ENCODE results near the gene USF3.

Gene USF3

GRCh38 chr3:113698213-113698742, 1.8 kb upstream of the USF3 start:
- no peak for DNase-seq

DNA sequence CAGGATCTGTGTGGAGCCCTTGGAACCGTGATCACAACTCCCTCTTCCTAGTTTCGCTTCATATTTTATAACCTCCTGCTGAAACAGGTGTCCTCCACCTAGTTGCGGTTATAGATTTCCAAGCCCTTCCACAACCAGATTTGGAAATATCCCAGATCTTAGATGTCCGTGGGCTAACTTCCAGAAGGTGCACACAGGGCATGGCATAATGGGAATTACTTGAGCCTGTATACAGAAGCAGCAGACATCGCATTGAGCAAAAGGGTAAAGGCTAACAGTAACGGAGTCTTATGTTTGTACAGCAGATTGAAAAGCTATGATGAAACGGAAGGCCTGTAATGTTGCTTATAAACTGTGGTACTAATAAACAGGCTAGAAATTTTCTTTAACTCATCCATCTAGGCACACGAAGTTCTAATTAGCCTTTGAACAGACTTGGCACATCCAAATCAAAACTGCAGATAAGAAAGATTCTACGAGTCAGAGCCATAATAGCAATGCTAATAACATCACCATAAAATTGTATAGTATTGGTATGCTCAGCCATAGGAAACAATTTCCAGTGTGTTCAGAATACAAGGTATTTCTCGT, 1.2 kb upstream of the USF3 start:
- no peak for DNase-seq

GRCh38 chr3:113696658-113697499, 437 bp upstream of the USF3 start:
- DNase-seq: peak; percentile 100

DNA sequence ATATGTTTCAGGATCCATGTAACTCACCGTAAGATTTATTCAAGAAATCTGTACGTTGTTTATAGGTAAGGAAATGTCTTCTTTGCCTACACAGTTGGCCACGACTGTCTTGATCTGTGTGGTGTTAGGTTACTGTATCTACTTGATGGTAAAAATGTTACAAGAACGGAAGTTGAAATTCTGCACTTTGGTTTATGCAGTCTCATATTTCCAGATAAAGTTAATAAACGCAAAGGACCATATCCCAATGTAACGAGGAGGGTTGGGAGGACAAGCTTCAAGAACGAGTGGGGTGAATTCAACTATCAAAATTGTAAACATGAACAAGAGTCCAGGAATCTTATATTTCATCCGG, 1.0 kb downstream of the USF3 start:
- DNase-seq: no peak

- no peak for DNase-seq
These were observed 6.0 kb downstream of the USF3 start for GRCh38 chr3:113690482-113690881.

DNA sequence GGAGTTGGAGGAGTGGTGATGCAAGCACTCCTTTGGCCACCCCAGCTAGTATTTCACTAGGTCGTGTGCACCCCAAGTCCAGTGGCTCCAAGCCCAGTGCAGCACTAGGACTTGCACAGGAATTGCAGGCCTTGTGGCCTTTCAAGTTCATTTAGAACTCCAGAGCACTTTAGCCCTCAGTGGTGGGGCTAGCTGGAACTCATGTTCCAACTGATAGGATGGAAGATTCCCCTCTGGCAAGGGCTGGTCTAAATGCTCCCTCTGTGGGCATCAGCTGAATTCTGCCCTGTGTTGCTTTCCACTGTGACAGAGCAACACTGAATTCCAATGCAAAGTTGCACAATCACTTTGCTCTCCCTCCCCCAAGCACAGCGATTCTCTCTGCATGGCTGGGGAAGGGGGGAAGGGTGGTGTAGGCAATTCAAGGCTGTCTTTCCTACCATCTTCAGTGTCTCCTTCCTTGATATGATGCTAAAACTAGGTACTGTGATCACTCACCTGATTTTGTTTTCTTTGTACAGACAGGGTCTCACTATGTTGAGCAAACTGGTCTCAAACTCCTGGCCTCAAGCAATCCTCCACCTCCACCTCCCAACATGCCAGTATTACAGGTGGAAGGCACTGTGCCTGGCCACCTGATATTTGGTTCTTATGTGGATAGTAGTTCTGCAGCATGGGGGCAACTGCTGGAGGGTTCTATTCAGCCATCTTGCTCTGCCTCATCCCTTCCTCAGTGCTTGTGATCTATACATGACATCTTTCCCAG, 10.3 kb downstream of the USF3 start:
- DNase-seq: no peak

GRCh38 chr3:113685124-113685523, 11.3 kb downstream of the USF3 start:
- no peak for DNase-seq

GRCh38 chr3:113684271-113684819, 12.1 kb downstream of the USF3 start:
- DNase-seq: no peak

- DNase-seq: no peak
These were observed 17.7 kb downstream of the USF3 start for GRCh38 chr3:113678773-113679172.

- DNase-seq: no peak
These were observed 18.7 kb downstream of the USF3 start for GRCh38 chr3:113677737-113678136.

DNA sequence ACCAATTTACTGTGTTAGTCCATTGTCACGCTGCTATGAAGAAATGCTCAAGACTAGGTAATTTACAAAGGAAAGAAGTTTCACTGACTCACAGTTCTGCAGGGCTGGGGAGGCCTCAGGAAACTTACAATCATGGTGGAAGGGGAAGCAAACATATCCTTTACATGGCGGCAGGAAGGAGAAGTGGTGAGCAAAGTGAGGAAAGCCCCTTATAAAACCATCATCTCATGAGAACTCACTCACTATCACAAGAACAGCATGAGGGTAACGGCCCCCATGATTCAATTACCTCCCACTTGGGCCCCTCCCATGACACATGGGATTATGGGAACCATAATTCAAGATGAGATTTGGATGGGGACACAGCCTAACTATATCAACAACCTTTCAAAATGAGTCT, 20.2 kb downstream of the USF3 start:
- DNase-seq: no peak

- no peak for DNase-seq
These were observed 22.8 kb downstream of the USF3 start for GRCh38 chr3:113673593-113673992.

DNA sequence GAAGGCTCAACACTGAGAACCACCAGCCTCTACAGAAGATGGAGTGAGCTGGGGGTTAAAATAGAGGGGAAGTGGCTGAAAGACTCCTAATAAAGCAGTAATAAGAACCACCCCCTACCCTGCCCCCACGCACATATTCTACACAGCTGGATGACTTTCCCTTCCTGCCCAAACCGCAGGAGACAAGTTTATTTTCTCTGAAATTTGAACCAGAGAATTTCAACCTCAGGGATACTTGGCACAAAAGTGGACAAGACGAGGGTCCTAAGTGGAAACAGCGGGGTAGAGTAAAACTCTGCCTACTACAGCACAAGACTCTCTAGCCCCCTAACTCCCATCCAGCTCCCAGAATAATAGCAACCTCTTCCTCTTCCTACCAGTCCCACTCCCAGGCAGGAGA, 28.4 kb downstream of the USF3 start:
- no peak for DNase-seq

DNA sequence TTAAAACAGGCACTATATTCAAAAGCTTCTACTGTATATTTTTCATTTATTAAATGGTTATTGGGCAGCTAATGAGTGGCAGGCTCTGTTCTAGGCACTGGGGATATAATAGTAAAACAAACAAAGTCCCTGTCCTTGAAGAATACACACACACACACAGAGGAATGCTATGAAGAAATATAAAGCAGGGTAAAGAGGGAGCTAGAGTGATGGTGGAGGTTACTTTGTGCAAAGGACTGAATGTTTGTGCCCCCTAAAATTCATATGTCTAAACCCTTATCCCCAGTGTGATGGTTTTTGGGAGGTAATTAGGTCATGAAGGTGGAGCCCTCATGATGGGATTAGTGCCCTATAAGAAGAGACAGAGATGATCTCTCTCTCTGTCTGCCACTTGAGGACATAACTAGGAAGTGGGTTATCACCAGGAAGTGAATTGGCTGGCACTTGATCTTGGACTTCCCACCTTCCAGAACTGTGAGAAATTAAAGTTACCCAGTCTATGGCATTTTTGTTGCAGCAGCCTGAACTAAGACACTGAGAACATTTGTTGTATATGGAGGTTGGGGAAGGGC, 31.8 kb downstream of the USF3 start:
- DNase-seq: no peak

- DNase-seq: no peak
These were observed 32.7 kb downstream of the USF3 start for GRCh38 chr3:113663761-113664160.

- DNase-seq: no peak
These were observed 33.1 kb downstream of the USF3 start for GRCh38 chr3:113663324-113663750.

DNA sequence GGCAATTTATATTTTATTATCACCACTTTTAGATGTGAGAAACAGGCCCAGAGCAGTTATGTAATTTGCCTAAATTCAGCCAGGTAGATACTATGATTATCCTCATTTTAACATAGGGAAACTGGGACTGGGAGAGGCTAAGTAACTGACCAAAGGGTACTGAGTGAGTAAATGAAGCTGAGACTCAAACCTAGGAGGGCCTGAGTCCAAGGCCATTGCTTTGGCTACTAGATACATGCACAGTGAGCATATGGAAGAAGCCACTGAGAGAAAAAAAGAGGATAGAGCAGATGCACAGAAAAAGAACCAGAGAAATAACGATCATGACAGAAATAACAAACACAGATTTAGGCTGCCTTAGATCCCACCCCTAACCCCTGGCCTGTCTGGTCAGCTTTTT, 33.6 kb downstream of the USF3 start:
- no peak for DNase-seq

DNA sequence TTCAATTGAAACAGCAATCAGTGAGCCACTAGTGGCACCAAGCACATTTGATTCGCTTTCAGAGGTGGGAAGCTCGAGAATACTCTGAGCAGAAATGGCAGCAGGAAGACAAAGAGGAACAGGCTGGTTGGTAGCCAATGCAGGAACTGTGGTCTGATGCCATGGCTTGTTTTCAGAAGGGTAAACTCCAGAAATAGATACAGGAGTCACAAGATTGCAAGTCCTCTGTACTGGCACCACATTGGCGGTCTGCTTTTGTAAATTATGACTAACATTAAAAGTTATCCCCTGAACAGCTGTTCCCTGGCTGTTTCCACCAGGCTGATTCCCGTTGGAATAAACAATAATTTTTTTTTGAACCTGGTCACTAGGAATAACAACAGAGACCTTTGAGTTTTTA, 35.5 kb downstream of the USF3 start:
- DNase-seq: no peak

- no peak for DNase-seq
These were observed 36.0 kb downstream of the USF3 start for GRCh38 chr3:113660458-113660857.

- no peak for DNase-seq
These were observed 36.4 kb downstream of the USF3 start for GRCh38 chr3:113659996-113660395.

DNA sequence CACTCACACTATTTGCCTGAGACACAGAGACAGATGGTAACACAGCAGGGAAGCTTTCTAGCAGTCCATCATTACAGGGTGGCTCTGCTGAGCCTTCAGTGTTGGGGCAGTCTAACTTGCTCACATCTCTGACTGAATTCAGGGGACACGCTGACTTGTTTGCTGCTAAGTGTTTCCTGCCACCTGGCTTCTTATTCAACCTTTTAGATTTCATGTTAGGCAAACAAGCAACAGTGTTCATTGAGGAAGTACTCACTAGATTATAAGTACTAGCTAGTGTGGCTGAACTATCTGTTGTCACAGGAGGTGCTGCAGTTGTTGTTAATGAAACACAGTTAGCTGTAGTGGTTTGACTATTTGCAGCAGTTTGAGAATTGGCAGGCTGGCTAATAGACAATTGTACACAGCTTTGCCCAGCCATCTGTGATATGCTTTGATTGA, 37.3 kb downstream of the USF3 start:
- DNase-seq: no peak

GRCh38 chr3:113658107-113658506, 38.3 kb downstream of the USF3 start:
- DNase-seq: no peak

DNA sequence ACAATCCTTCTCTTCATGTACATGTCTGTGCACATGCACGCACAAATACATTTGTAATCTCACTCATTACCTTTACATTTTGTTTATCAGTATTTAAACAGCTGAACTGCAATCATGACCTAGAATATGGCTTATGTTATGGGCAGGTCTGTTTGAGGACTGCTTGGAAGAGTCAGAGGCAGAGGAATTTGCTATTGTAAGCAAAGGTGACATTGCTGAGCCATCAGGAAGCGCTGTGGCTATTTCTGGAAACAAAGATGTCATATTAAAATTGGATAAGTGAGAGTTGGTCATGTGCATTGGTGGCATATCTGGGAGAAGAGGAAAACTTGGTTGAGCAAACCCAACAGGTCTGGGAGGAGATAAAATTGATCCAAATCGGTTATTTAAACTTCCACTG, 41.6 kb downstream of the USF3 start:
- no peak for DNase-seq
